Stimulated activated CD4-positive, alpha-beta T cell treated with anti-CD3 and anti-CD28 coated beads, Interleukin-1b, Interleukin-23, amount 100 ng/mL, for 1 hour (primary cell): ENCODE data around the gene ACTL7A.
"Not testable (repeated sequence)": the region's sequence is repeated elsewhere in the genome, so short reads cannot be mapped to it uniquely, and the experiment has no call there.

ENCODE experiments used
- DNase-seq, 2 donors: peaks; one replicate each; pipeline ENCODE4 v3.0.0-alpha.2; 2020; ENCODE audit warnings: low read depth in 2 of 2

ACTL7A gene

GRCh38 chr9:108861997-108862396, at the start of gene ACTL7A:
Gene ACTL7A, plus strand, starts transcription at chr9:108862266. Its CDS starts 57 bp downstream, at chr9:108862323.
- no peak for DNase-seq

GRCh38 chr9:108812396-108813025, 49.6 kb upstream of the ACTL7A start:
- no peak for DNase-seq

GRCh38 chr9:108813951-108814601, 48.0 kb upstream of the ACTL7A start:
- DNase-seq = no peak

- no peak for DNase-seq
Observed at GRCh38 chr9:108815156-108815555, 46.9 kb upstream of the ACTL7A start.

- no peak for DNase-seq
Observed at GRCh38 chr9:108816037-108816436, 46.0 kb upstream of the ACTL7A start.

- DNase-seq = no peak
Observed at GRCh38 chr9:108823829-108824228, 38.2 kb upstream of the ACTL7A start.

GRCh38 chr9:108830272-108830671, 31.8 kb upstream of the ACTL7A start:
- no peak for DNase-seq

GRCh38 chr9:108831496-108832178, 30.4 kb upstream of the ACTL7A start:
- DNase-seq = no peak

GRCh38 chr9:108832179-108832500, 29.9 kb upstream of the ACTL7A start:
- DNase-seq = no peak

GRCh38 chr9:108834959-108835665, 27.0 kb upstream of the ACTL7A start:
- DNase-seq = no peak

GRCh38 chr9:108835831-108836230, 26.2 kb upstream of the ACTL7A start:
- DNase-seq = no peak

GRCh38 chr9:108836319-108836718, 25.7 kb upstream of the ACTL7A start:
- DNase-seq = no peak

- no peak for DNase-seq
Observed at GRCh38 chr9:108836781-108837180, 25.3 kb upstream of the ACTL7A start.

- no peak for DNase-seq
Observed at GRCh38 chr9:108837530-108837929, 24.5 kb upstream of the ACTL7A start.

GRCh38 chr9:108838017-108838416, 24.0 kb upstream of the ACTL7A start:
- no peak for DNase-seq

GRCh38 chr9:108839561-108839960, 22.5 kb upstream of the ACTL7A start:
- DNase-seq = not testable (repeated sequence)

- DNase-seq = no peak
Observed at GRCh38 chr9:108842610-108843295, 19.3 kb upstream of the ACTL7A start.

GRCh38 chr9:108844391-108844790, 17.7 kb upstream of the ACTL7A start:
- no peak for DNase-seq

GRCh38 chr9:108844856-108845255, 17.2 kb upstream of the ACTL7A start:
- no peak for DNase-seq

GRCh38 chr9:108845507-108845906, 16.6 kb upstream of the ACTL7A start:
- no peak for DNase-seq

GRCh38 chr9:108845947-108846346, 16.1 kb upstream of the ACTL7A start:
- no peak for DNase-seq

GRCh38 chr9:108848296-108848695, 13.8 kb upstream of the ACTL7A start:
- not testable (repeated sequence) for DNase-seq
